NCI-H748 treated with DMSO at 0.1 percent for 48 hours (cell line): ENCODE results near the gene ZFP57.

Experiments
- DNase-seq: peaks from one replicate; lab custom pipeline; 2025; lab: John Stamatoyannopoulos, UW

The ZFP57 gene

DNA sequence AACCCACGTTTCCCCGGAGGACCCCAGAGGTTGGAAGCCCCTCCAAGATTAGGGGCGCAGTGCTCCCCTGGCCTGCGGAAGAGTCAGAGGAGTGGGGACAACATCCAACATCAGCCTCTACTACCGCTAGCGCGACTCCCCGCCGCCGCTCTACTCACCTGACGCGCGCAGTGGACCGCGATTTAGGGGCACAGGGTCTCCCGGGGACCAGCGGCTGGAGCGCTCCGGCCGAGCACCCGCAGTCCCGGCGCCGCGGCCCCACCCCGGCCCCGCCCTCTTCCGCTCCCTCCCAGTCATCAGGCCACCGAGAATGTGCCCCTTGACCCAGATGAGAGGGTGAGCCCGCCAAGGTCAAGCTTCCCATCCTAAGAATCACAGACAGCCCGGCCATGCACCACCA lies at the start of gene ZFP57:
Gene ZFP57, minus strand, starts transcription at position 249 of the 400 bp plus-strand sequence. CDS start 4,149 bp downstream, outside the sequence.
- no peak for DNase-seq

GRCh38 chr6:29730575-29731126 lies 49.7 kb upstream of the ZFP57 start:
- DNase-seq = no peak

DNA sequence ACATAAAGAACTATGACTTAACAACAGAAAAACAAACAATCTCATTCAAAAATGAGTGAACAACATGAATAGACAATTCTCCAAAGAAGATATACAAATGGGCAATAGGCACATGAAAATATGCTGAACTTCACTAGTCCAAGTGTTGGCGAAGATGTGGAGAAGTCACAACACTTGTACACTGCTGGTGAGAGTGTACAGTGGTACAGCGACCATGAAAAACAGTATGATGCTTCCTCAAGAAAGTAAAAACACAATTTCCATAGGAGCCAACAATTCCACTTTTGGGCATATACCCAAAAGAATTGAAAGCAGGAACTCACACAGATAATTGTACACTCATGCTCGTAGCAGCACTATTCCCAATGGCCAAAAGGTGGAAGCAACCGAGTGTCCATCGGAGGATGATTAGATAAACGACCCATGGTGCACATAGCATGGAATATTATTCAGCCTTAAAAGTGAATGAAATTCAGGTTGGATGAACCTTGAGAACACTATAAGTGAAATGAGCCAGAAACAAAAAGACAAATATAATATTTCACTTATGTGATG lies 48.9 kb upstream of the ZFP57 start:
- DNase-seq = no peak

- DNase-seq = no peak
Observed at GRCh38 chr6:29728875-29729270, 47.9 kb upstream of the ZFP57 start.

GRCh38 chr6:29728173-29728874 lies 47.4 kb upstream of the ZFP57 start:
- no peak for DNase-seq

DNA sequence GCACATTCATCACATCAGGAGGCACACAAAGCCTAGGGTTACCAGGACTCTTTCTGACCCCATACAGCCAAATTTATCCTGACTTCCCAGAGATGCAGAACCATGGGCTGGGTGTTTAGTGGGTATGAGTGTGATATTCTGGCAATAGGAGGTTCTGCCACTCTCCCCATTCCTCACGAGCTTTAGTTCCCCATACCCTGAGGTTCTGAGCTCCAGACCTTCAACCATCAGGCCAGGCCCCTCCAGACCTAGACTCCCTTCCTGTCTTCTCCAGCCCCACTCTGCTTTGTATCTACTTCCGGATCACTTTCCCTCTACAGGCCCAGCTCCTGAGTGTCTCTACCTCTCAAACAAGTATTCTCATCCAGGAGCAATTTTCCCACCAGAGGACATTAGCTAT lies 46.7 kb upstream of the ZFP57 start:
- no peak for DNase-seq

GRCh38 chr6:29726571-29727194 lies 45.7 kb upstream of the ZFP57 start:
- DNase-seq = no peak

DNA sequence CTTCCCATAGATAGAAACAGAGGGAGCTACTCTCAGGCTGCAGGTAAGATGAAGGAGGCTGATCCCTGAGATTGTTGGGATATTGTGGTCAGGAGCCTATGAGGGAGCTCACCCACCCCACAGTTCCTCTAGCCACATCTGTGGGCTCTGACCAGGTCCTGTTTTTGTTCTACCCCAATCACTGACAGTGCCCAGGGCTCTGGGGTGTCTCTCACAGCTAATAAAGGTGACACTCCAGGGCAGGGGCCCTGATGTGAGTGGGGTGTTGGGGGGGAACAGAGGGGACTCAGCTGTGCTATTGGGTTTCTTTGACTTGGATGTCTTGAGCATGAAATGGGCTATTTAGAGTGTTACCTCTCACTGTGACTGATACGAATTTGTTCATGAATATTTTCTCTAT lies 45.0 kb upstream of the ZFP57 start:
- no peak for DNase-seq

- no peak for DNase-seq
Observed at GRCh38 chr6:29724937-29725869, 44.3 kb upstream of the ZFP57 start.

DNA sequence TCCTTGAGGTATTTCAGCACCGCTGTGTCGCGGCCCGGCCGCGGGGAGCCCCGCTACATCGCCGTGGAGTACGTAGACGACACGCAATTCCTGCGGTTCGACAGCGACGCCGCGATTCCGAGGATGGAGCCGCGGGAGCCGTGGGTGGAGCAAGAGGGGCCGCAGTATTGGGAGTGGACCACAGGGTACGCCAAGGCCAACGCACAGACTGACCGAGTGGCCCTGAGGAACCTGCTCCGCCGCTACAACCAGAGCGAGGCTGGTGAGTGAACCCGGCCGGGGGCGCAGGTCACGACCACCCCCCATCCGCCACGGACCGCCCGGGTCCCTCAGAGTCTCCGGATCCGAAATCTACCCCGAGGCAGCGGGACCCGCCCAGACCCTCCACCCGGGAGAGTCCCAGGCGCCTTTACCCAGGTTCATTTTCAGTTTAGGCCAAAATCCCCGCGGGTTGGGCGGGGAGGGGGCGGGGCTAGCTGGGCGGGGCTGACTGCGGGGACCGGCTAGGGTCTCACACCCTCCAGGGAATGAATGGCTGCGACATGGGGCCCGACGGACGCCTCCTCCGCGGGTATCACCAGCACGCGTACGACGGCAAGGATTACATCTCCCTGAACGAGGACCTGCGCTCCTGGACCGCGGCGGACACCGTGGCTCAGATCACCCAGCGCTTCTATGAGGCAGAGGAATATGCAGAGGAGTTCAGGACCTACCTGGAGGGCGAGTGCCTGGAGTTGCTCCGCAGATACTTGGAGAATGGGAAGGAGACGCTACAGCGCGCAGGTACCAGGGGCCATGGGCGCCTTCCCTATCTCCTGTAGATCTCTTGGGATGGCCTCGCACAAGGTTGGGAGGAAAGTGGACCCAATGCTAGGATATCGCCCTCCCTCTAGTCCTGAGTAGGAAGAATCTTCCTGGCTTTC lies 43.0 kb upstream of the ZFP57 start:
- no peak for DNase-seq

DNA sequence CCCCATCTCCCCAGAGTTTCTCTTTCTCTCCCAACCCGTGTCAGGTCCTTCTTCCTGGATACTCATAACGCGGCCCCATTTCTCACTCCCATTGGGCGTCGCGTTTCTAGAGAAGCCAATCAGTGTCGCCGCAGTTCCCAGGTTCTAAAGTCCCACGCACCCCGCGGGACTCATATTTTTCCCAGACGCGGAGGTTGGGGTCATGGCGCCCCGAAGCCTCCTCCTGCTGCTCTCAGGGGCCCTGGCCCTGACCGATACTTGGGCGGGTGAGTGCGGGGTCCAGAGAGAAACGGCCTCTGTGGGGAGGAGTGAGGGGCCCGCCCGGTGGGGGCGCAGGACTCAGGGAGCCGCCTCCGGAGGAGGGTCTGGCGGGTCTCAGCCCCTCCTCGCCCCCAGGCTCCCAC lies 42.3 kb upstream of the ZFP57 start, which contains the start of gene HLA-F:
Gene HLA-F, plus strand, starts transcription at position 173 of the 404 bp plus-strand sequence. Its CDS starts 30 bp downstream, at position 203.
- peak; percentile 43 for DNase-seq

DNA sequence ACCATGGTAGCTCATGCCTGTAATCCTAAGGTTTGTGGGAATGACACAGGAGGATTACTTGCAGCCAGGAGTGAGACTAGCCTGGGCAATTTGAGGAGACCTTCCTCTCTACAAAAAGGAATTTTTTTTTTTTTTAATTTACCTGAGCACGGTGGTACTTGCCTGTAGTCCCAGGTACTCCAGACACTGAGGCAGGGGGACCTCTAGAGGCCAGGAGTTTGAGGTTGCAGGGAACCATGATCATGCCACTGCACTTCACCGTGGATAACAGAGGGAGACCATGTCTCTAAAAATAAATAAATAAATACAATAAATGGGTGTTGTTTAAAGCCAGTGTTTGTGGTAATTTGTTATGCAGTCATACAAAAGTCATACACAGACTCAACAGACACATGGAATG lies 39.9 kb upstream of the ZFP57 start:
- no peak for DNase-seq

DNA sequence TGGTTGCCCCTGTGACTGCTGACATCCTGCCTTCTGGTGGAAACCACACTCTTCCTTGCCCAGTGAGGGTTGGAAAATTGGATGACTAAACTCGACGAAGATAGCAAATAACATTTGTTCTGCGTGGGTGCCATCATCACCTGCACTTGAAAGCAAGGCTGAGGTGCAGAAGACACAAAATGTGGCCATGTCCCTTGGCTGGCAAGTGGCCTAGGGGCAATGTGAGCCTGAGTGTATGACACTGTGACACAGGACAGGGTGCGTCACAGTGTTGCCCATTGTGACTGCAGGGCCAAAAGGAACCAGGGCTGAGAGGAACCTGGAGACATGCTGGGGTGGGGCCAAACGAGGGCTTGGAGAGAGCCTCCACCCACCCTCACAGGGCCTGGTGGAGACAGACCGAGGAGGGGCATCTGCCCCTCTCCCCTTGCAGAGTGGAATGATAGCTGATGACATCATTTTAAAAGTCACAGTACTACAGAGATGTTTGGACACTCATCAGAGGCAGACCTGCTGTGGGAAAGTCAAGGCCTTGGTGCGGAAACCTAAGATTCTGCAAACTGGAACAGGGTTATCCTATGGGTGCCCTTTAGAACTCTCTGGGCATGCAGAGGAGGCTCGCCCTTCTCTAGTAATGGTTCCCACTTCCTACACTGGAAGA lies 29.5 kb upstream of the ZFP57 start:
- DNase-seq = no peak

DNA sequence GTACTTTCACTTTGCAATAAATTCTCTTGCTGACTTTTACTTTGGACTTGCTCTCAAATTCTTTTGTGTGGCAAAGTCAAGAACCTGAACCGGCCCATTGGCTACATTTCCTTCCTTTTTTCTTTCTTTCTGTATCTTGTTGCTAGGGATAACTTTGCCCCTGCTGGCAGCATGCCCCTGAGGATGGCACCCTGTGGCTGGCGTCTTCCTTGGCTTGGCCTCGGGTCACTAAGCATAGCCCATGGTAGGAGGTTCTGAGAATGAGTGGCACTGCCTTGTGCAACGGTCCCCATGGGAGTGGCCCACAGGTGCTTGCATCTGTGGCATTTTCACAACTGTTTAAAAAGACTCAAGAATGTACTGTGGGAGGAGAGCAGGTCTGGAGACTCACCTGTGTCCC lies 28.2 kb upstream of the ZFP57 start:
- no peak for DNase-seq

DNA sequence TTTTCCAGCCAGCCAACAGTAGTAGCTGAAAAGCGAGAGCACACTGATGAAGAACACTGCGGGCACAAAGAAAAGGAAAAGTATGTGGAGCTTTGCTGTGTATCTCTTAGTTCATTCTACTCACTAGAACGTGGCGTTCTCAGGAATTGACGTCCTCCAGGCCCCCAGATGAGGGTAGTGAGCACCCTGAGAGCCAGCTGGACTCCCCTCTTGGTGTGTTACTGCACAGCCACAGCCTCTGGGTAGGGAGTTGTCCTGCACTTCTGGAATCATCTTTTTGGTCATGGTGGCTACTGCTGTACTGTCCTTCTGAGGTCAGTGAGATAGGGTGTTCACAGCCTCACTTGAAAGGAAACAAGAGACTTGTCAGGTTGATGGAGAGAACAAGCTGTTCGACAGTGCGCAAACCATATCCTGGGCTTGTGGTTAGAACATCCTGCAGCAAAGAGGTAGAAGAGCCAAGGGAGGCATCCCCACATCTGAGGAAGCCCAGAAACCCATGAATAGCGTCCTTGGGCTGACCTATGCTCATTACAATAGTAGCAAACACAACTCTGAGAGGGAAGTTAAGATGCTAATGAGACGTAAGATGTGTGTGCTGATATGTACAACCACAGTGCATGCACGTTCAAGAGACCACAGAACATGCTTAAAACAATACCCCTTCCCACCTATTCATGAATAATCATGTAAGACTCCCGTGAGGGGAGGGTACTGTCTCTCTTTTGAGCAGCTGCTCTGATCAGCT lies 27.7 kb upstream of the ZFP57 start:
- no peak for DNase-seq

GRCh38 chr6:29705389-29706231 lies 24.7 kb upstream of the ZFP57 start:
- peak; percentile 23 for DNase-seq

DNA sequence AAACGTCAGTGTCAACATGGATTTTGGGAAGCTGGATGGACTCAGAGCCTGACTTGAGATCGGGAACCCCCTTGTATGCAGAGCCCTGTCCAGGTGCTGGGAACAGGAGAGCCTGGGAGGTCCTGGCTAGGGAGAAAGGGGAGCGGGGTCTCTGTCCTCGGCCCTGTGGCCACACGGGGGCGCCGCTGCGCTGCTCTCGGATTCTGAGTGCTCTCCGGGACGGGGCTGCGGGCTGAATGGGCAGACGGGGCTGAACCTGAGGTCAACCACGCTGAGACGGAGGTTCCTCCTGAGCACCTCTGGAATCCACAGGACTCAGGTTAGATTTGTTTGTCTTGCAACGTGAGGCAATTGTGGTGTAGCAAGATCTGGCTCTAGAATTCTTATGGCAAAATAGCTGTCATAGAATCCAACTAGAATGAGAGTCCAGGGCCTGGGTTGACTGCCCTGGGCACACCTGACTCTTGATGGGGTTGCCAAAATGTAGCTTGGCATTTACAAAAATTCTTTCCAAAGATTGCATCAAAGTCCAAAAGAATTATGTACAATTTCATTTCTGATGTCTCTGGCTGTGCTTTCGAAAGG lies 21.7 kb upstream of the ZFP57 start:
- DNase-seq = peak; percentile 30
